Effector memory CD4-positive, alpha-beta T cell (primary cell): Measurements from ENCODE around the gene PTPRD.

Experiments used
- DNase-seq, 3 donors: peaks; one replicate each; pipeline ENCODE4 v3.0.0-alpha.2; 2020
- H3K27ac ChIP-seq: 2 replicates; pipeline ENCODE4 v1.7.0; 2013; ENCODE audit warnings: mild to moderate bottlenecking, low read length, moderate library complexity; ENCODE audit not compliant: insufficient read depth, poor library complexity, severe bottlenecking
- H3K27me3 ChIP-seq: replicated peaks from 2 replicates; pipeline ENCODE4 v1.7.0; 2013; ENCODE audit warnings: mild to moderate bottlenecking, low read length; ENCODE audit not compliant: insufficient read depth, control insufficient read depth, poor library complexity, severe bottlenecking
- H3K36me3 ChIP-seq: 2 replicates; pipeline ENCODE4 v1.7.0; 2013; ENCODE audit warnings: mild to moderate bottlenecking, low read length, moderate library complexity; ENCODE audit not compliant: control insufficient read depth, insufficient read depth
- H3K4me1 ChIP-seq: 2 replicates; pipeline ENCODE4 v1.7.0; 2013; ENCODE audit warnings: low read length, mild to moderate bottlenecking; ENCODE audit not compliant: control insufficient read depth, insufficient read depth, poor library complexity, severe bottlenecking
- H3K4me3 ChIP-seq: 2 replicates; pipeline ENCODE4 v1.7.0; 2013; ENCODE audit warnings: low read length, low read depth, mild to moderate bottlenecking; ENCODE audit not compliant: insufficient read depth, poor library complexity, severe bottlenecking
- H3K9me3 ChIP-seq: 2 replicates; pipeline ENCODE4 v1.7.0; 2013; ENCODE audit warnings: mild to moderate bottlenecking, low read length, moderate library complexity; ENCODE audit not compliant: control insufficient read depth

The PTPRD gene

DNA sequence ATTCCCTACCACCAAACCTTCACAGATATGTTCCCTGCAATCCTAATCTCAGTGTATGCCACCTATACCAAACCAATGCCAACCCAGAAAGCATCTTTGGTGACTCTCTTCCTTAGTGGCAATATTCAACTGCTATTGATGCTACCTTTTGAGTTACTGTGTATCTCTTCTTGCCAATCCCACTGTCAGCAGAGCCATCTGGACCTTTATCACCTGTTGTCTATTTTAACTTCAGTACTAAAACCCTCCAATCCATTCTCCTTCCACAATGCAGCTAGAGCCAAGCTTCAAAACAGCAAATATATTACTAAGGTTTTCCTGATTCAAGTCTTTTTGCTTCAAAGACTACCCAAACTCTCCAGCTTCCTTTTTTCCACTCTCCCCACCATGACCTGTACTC, 2036.1 kb downstream of the PTPRD start:
- Histone ChIP-seq H3K9me3 (no peaks in the 10 kb centered on the region), H3K27me3 (no peaks in the 10 kb centered on the region), H3K36me3 (no peaks in the 10 kb centered on the region), H3K27ac (no peak overlapping the region), H3K4me1 (no peaks in the 10 kb centered on the region), H3K4me3 (no peak overlapping the region)
- DNase-seq: no peak

DNA sequence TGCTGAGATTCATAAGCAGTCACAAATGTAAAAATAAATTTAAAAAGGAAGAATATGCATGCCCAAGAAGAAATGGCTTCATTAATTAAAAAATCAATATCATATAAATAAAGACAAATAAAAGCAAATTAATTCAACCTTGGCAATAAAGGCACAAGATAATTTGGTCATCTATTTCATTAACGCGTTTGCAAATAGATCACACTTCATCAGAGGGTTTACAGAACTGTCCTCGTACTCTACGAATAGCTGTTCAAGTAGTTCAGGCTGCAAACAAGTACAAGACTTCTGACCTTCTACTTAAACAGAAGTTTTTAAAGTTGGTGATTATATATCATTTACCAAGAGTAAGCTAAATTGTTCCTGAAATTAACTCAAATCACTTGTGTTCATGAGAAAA, 2038.0 kb downstream of the PTPRD start:
- H3K4me1 ChIP-seq: no peaks in the 10 kb centered on the region
- no peaks in the 10 kb centered on the region for H3K27me3 ChIP-seq
- H3K4me3 ChIP-seq: no peak overlapping the region
- H3K9me3 ChIP-seq: no peaks in the 10 kb centered on the region
- no peak overlapping the region for H3K27ac ChIP-seq
- DNase-seq: no peak
- H3K36me3 ChIP-seq: no peaks in the 10 kb centered on the region

GRCh38 chr9:8572209-8572608, 2040.6 kb downstream of the PTPRD start:
- H3K9me3 ChIP-seq: no peaks in the 10 kb centered on the region
- DNase-seq: no peak
- H3K36me3 ChIP-seq: no peaks in the 10 kb centered on the region

GRCh38 chr9:8571643-8572042, 2041.2 kb downstream of the PTPRD start:
- no peaks in the 10 kb centered on the region for H3K9me3 ChIP-seq
- no peak for DNase-seq
- H3K27ac ChIP-seq: no peak overlapping the region
- H3K4me3 ChIP-seq: no peak overlapping the region
- no peaks in the 10 kb centered on the region for H3K27me3 ChIP-seq
- no peaks in the 10 kb centered on the region for H3K36me3 ChIP-seq
- H3K4me1 ChIP-seq: no peaks in the 10 kb centered on the region

More at GRCh38 chr9:8572209-8572608, 2040.6 kb downstream of the PTPRD start:
- Histone ChIP-seq H3K27ac (no peak overlapping the region), H3K4me1 (no peaks in the 10 kb centered on the region), H3K27me3 (no peaks in the 10 kb centered on the region), H3K4me3 (no peak overlapping the region)

DNA sequence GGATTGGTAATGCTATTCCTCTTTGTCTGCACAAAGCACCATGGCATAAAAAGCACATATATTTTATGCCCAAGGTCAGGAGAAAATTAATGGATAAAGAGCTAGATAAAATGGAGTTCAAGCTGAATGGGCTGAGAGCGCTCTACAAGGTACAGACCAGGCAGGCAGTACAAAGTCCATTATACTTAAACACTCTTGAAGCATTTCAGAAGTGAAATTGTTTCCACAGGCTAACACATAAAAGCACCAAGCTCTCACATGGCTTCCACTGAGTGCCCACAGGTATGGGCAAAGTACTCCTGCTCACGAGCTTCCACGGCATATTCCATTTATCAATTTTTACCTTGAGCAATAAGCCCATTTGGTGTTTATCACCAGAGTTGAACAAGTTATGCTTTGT, 2042.0 kb downstream of the PTPRD start:
- Histone ChIP-seq H3K27ac (no peak overlapping the region), H3K9me3 (no peaks in the 10 kb centered on the region), H3K27me3 (no peaks in the 10 kb centered on the region), H3K4me3 (no peak overlapping the region), H3K4me1 (no peaks in the 10 kb centered on the region), H3K36me3 (no peaks in the 10 kb centered on the region)
- no peak for DNase-seq

- no peaks in the 10 kb centered on the region for H3K27me3 ChIP-seq
- no peaks in the 10 kb centered on the region for H3K4me1 ChIP-seq
- no peak overlapping the region for H3K27ac ChIP-seq
- H3K9me3 ChIP-seq: no peaks in the 10 kb centered on the region
- no peak overlapping the region for H3K4me3 ChIP-seq
- H3K36me3 ChIP-seq: no peaks in the 10 kb centered on the region
- no peak for DNase-seq
These were observed 2043.0 kb downstream of the PTPRD start for GRCh38 chr9:8569823-8570222.

DNA sequence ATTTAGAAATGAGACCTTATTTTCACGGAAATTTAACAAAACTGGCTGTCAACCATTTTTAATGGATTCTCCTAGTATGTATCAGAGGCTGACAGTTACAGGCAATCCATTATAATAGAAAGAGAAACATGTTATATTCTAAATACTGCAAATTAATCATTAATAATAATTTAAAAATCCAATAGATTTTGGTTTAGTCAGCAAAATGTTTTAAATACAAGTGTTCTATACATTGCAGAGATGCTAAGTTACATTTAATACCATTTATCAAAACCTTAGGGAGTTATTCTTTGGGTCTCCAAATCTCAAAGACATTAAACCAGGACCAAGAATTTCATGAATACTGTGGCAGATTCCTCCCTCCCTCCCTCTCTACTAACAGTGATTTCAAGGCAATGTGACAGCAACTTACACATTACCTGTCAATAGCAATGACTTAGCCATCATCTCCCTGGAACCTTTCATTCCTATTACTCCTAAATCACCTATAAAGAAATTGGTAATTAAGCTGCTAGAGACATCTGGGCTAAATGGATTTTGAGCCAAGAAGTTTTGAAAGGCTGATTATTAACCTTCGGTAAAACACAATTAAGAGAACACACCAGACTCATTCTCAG, 2044.7 kb downstream of the PTPRD start:
- no peak for DNase-seq
- Histone ChIP-seq H3K9me3 (no peaks in the 10 kb centered on the region), H3K4me1 (no peaks in the 10 kb centered on the region), H3K27ac (no peak overlapping the region), H3K4me3 (no peak overlapping the region), H3K27me3 (no peaks in the 10 kb centered on the region), H3K36me3 (no peaks in the 10 kb centered on the region)

DNA sequence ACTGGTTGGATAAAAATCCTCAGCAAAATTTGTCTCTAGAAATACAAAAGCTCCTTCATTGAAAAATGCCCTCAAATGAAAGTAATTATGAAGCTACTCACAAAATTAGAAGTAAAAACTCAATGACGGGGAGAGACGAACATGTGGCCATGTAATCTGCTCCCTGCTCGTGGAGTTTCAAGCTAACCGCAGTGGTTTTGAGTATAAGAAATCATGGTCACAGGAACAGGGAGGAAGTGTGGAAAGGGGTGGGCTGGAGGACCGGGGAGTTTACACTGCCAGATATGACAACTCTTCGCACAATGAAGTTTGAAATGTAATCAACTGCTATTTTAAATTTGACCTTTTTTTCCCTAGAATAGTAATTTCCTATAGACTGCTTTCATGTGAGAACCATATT, 2047.8 kb downstream of the PTPRD start:
- no peaks in the 10 kb centered on the region for H3K36me3 ChIP-seq
- H3K27ac ChIP-seq: no peak overlapping the region
- no peaks in the 10 kb centered on the region for H3K4me1 ChIP-seq
- no peak for DNase-seq
- H3K27me3 ChIP-seq: no peaks in the 10 kb centered on the region
- no peaks in the 10 kb centered on the region for H3K9me3 ChIP-seq
- H3K4me3 ChIP-seq: no peak overlapping the region

- H3K36me3 ChIP-seq: no peaks in the 10 kb centered on the region
- H3K9me3 ChIP-seq: no peaks in the 10 kb centered on the region
- no peak for DNase-seq
- no peak overlapping the region for H3K4me3 ChIP-seq
- H3K27ac ChIP-seq: no peak overlapping the region
- no peaks in the 10 kb centered on the region for H3K4me1 ChIP-seq
- H3K27me3 ChIP-seq: no peaks in the 10 kb centered on the region
These were observed 2052.0 kb downstream of the PTPRD start for GRCh38 chr9:8560560-8561525.

GRCh38 chr9:8558176-8558575, 2054.6 kb downstream of the PTPRD start:
- H3K36me3 ChIP-seq: no peaks in the 10 kb centered on the region
- DNase-seq: no peak
- no peak overlapping the region for H3K4me3 ChIP-seq
- H3K27ac ChIP-seq: no peak overlapping the region
- no peaks in the 10 kb centered on the region for H3K27me3 ChIP-seq
- H3K9me3 ChIP-seq: no peaks in the 10 kb centered on the region
- no peaks in the 10 kb centered on the region for H3K4me1 ChIP-seq
